PC-9 (cell line): ENCODE results near the gene TOP1. TPM values are rescaled to one million over a fixed set of nuclear protein-coding genes. Genes with fewer than 3 reads are reported as not detected.

Experiments used
- BruUV-seq: library from RNA; stranded (reverse); fragments of 400-500 nt; replicated peaks from 2 replicates; lab custom pipeline; 2021; lab: Mats Ljungman, UMichigan
- CTCF ChIA-PET: fragments of 300-600 bp; sonication (Branson Sonifier 250); formaldehyde crosslinking; loops from one replicate; lab custom pipeline; 2022; ENCODE audit warnings: antibody characterized with exemption; lab: Charles Lee
- POLR2A ChIA-PET: fragments of 300-600 bp; sonication (Branson Sonifier 250); formaldehyde crosslinking; loops from one replicate; lab custom pipeline; 2022; ENCODE audit warnings: antibody characterized with exemption; ENCODE audit not compliant: unreplicated experiment; lab: Charles Lee
- DNase-seq, 2 experiments: peaks; one replicate each; pipeline versions ENCODE4 v3.0.0 to v3.0.0-alpha.2; 2015 to 2022; ENCODE audit warnings: mixed read lengths in 1 of 2
- H2AFZ ChIP-seq: fragments of 200-600 bp; sonication (generic); 2 replicates; pipeline ENCODE4 v1.8.1; 2017; ENCODE audit warnings: antibody characterized with exemption
- H3F3A ChIP-seq: fragments of 200-600 bp; sonication (generic); 2 replicates; pipeline ENCODE4 v1.8.1; 2017; ENCODE audit warnings: antibody characterized with exemption, mild to moderate bottlenecking, low read depth; ENCODE audit not compliant: insufficient read depth
- H3K27ac ChIP-seq: fragments of 200-600 bp; sonication (generic); 2 replicates; pipeline ENCODE4 v1.6.1; 2016; ENCODE audit warnings: mixed run types
- H3K27me3 ChIP-seq: fragments of 200-600 bp; sonication (generic); 2 replicates; pipeline ENCODE4 v1.6.1; 2016; ENCODE audit warnings: low read depth, mixed run types; ENCODE audit not compliant: insufficient read depth
- H3K36me3 ChIP-seq: fragments of 200-600 bp; sonication (generic); 2 replicates; pipeline ENCODE4 v1.6.1; 2016; ENCODE audit warnings: low read depth, mixed run types
- H3K4me1 ChIP-seq: fragments of 200-600 bp; sonication (generic); replicated peaks from 2 replicates; pipeline ENCODE4 v1.6.1; 2016; ENCODE audit warnings: mixed run types; ENCODE audit not compliant: insufficient read depth
- H3K4me2 ChIP-seq: fragments of 200-600 bp; sonication (generic); 2 replicates; pipeline ENCODE4 v1.6.1; 2017; ENCODE audit warnings: mixed run types
- H3K4me3 ChIP-seq: fragments of 200-600 bp; sonication (generic); 2 replicates; pipeline ENCODE4 v1.6.1; 2016; ENCODE audit warnings: mixed run types
- H3K79me2 ChIP-seq: fragments of 200-600 bp; sonication (generic); 2 replicates; pipeline ENCODE4 v1.6.1; 2017; ENCODE audit warnings: low read depth, mixed run types
- H3K9me2 ChIP-seq: fragments of 200-600 bp; sonication (generic); 2 replicates; pipeline ENCODE4 v1.8.1; 2017; ENCODE audit warnings: mild to moderate bottlenecking; ENCODE audit not compliant: insufficient read depth
- H3K9me3 ChIP-seq: fragments of 200-600 bp; sonication (generic); 2 replicates; pipeline ENCODE4 v1.8.1; 2016; ENCODE audit warnings: low read depth; ENCODE audit not compliant: insufficient read depth
- H4K20me1 ChIP-seq: fragments of 200-600 bp; sonication (generic); 2 replicates; pipeline ENCODE4 v1.8.1; 2017; ENCODE audit not compliant: insufficient read depth
- EZH2 ChIP-seq: fragments of 200-600 bp; sonication (generic); IDR thresholded peaks from 2 replicates; pipeline ENCODE4 v1.8.0; 2017; ENCODE audit warnings: antibody characterized with exemption, low read depth
- intact Hi-C: fragments of 100-400 bp; cut with micrococcal nuclease; formaldehyde crosslinking; loops from one replicate; pipeline ENCODE4 v1.10.0; 2022; ENCODE audit not compliant: unreplicated experiment
- microRNA-seq: library from miRNA; unstranded; fragments of <30 nt; microRNA quantifications from one replicate; pipeline ENCODE4 v1.2.0, GENCODE V29; 2021; ENCODE audit warnings: borderline number of aligned reads, borderline replicate concordance
- total RNA-seq: library from RNA; stranded (reverse); gene quantifications from 2 replicates; pipeline ENCODE4 v1.2.3, GENCODE V29; 2021
- TF ChIP-seq, protein P1 (sequence below): fragments of 200-600 bp; sonication (generic); conservative IDR thresholded peaks from 2 replicates; pipeline ENCODE4 v1.6.1; 2017; ENCODE audit warnings: mixed run types, antibody characterized with exemption, mild to moderate bottlenecking, moderate library complexity

The TOP1 gene
- total RNA-seq, 1 experiment from 2014 or later, result 55.8 TPM

DNA sequence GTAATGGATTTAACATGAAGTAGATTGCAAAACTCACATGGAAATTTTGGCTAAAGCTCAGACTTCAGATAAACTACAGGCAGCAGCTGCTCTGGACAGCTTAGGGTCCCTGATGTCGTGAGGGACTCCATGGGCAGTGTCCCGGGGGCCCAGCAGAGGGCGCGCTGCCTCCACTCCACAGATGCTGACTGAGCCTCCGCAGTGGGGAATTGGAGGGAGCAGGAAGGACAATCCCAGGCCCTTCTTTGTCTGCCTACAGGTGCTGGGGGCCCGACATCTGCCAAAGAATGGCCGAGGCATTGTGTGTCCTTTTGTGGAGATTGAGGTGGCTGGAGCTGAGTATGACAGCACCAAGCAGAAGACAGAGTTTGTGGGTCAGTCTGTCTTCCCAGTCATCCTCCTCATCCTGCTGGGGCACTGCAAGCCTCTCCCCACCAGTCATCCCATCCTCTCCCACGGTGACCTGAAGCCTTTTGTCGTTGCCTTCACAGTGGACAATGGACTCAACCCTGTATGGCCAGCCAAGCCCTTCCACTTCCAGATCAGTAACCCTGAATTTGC, 144.6 kb downstream of the TOP1 start:
- no peak overlapping the region for H3K4me3 ChIP-seq
- H3K27me3 ChIP-seq, result no peaks in the 10 kb centered on the region
- TF ChIP-seq, protein P1, sequence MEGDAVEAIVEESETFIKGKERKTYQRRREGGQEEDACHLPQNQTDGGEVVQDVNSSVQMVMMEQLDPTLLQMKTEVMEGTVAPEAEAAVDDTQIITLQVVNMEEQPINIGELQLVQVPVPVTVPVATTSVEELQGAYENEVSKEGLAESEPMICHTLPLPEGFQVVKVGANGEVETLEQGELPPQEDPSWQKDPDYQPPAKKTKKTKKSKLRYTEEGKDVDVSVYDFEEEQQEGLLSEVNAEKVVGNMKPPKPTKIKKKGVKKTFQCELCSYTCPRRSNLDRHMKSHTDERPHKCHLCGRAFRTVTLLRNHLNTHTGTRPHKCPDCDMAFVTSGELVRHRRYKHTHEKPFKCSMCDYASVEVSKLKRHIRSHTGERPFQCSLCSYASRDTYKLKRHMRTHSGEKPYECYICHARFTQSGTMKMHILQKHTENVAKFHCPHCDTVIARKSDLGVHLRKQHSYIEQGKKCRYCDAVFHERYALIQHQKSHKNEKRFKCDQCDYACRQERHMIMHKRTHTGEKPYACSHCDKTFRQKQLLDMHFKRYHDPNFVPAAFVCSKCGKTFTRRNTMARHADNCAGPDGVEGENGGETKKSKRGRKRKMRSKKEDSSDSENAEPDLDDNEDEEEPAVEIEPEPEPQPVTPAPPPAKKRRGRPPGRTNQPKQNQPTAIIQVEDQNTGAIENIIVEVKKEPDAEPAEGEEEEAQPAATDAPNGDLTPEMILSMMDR, result peak; percentile 98
- TF ChIP-seq EZH2, result no peak
- ChIA-PET CTCF (interaction anchor here (0.6 to 2.3 kb wide), 5 partner anchors 38 to 171 kb away, joined by 4 to 57 read pairs (median 6); partner anchors contain the start of gene LPIN3), POLR2A (no interaction called here)
- H3K9me2 ChIP-seq, result no peaks in the 10 kb centered on the region
- no peaks in the 10 kb centered on the region for H3K9me3 ChIP-seq
- peak; percentile 45 to 74 for DNase-seq
- no TSS peak for BruUV-seq
- no peak overlapping the region for H2AFZ ChIP-seq
- intact Hi-C loops, result loop anchor here (1.0 to 10.0 kb wide), 5 partner anchors 59 to 232 kb away; partner anchors contain the start of gene LPIN3
- peaks cover 11% of the 10 kb centered on the region for H3K4me1 ChIP-seq
- H3F3A ChIP-seq, result no peaks in the 10 kb centered on the region
- no peaks in the 10 kb centered on the region for H4K20me1 ChIP-seq
- no peaks in the 10 kb centered on the region for H3K79me2 ChIP-seq
- no peak overlapping the region for H3K4me2 ChIP-seq
- 0 out of 2 replicates have a peak, but pooled peaks cover 6% of the 10 kb centered on the region for H3K36me3 ChIP-seq
- no peak overlapping the region for H3K27ac ChIP-seq

- no peak overlapping the region for H3K27ac ChIP-seq
- no peak overlapping the region for H2AFZ ChIP-seq
- H3K79me2 ChIP-seq, result no peaks in the 10 kb centered on the region
- ChIA-PET CTCF (interaction anchor here (0.7 to 2.3 kb wide), 2 partner anchors 166 to 170 kb away, joined by 4 to 57 read pairs; partner anchors contain the start of gene LPIN3), POLR2A (no interaction called here)
- H3K27me3 ChIP-seq, result no peaks in the 10 kb centered on the region
- H3K4me1 ChIP-seq, result peaks cover 11% of the 10 kb centered on the region
- no TSS peak for BruUV-seq
- H3K4me3 ChIP-seq, result no peak overlapping the region
- H3F3A ChIP-seq, result no peaks in the 10 kb centered on the region
- TF ChIP-seq, protein P1, result no peak
- no peak for TF ChIP-seq EZH2
- intact Hi-C loops, result loop anchor here (1.0 to 10.0 kb wide), 5 partner anchors 58 to 231 kb away; partner anchors contain the start of gene LPIN3
- H4K20me1 ChIP-seq, result no peaks in the 10 kb centered on the region
- H3K9me2 ChIP-seq, result no peaks in the 10 kb centered on the region
- H3K9me3 ChIP-seq, result no peaks in the 10 kb centered on the region
- 0 out of 2 replicates have a peak, but pooled peaks cover 6% of the 10 kb centered on the region for H3K36me3 ChIP-seq
- DNase-seq, result no peak
- no peak overlapping the region for H3K4me2 ChIP-seq
Measured at GRCh38 chr20:41173791-41174341, 145.2 kb downstream of the TOP1 start.

Small RNA genes within 50 kb of the gene (microRNA-seq; reads per million reads assigned to microRNA genes)
- not detected for gene MIR6871

Other genes starting within 250 kb of the TOP1 start
- gene PLCG1, start 108.7 kb downstream of the TOP1 start, total RNA-seq, result 64.1 and 69.4 TPM in 2 replicates